IMR-90 (cell line): ENCODE measurements around the gene TCF3. TPM values are rescaled to one million over a fixed set of nuclear protein-coding genes. Genes with fewer than 3 reads are reported as not detected.

Experiments used
- ATAC-seq: fragments of 200-7000 bp; cut with Tn5 transposase; 2 replicates; pipeline ENCODE4 v1.9.1; 2020; ENCODE audit warnings: low read depth, mild to moderate bottlenecking, moderate library complexity
- BruUV-seq: library from RNA; stranded (reverse); fragments of 400-500 nt; replicated peaks from 2 replicates; lab custom pipeline; 2021; lab: Mats Ljungman, UMichigan
- CTCF ChIA-PET: fragments of 300-600 bp; formaldehyde crosslinking; extraction: SDS; loops from one replicate; lab custom pipeline; 2021; ENCODE audit warnings: antibody characterized with exemption; lab: Yijun Ruan, JAX
- POLR2A ChIA-PET: fragments of 300-600 bp; sonication (Branson Sonifier 250); formaldehyde crosslinking; loops from one replicate; lab custom pipeline; 2022; ENCODE audit warnings: antibody characterized with exemption; ENCODE audit not compliant: unreplicated experiment; lab: Charles Lee
- DNase-seq: peaks from one replicate; pipeline ENCODE4 v3.0.0; 2013
- H2AFZ ChIP-seq: replicated peaks from 2 replicates; pipeline ENCODE3; 2013; ENCODE audit warnings: low read length, mild to moderate bottlenecking; ENCODE audit not compliant: poor library complexity
- H2AK5ac ChIP-seq: 2 replicates; pipeline ENCODE4 v1.6.1; 2013; ENCODE audit warnings: low read depth, low read length, inconsistent platforms
- H2AK9ac ChIP-seq: replicated peaks from 2 replicates; pipeline ENCODE3; 2013; ENCODE audit warnings: mild to moderate bottlenecking, low read depth, low read length, moderate library complexity; ENCODE audit not compliant: poor library complexity
- H2BK120ac ChIP-seq: 2 replicates; pipeline ENCODE4 v1.6.1; 2013; ENCODE audit warnings: low read depth, low read length, inconsistent platforms
- H2BK15ac ChIP-seq: 3 replicates; pipeline ENCODE4 v1.6.1; 2013; ENCODE audit warnings: low read depth, low read length, inconsistent platforms
- H2BK20ac ChIP-seq: 2 replicates; pipeline ENCODE4 v1.6.1; 2013; ENCODE audit warnings: low read depth, mild to moderate bottlenecking, inconsistent platforms, low read length, moderate library complexity
- H2BK5ac ChIP-seq: 2 replicates; pipeline ENCODE4 v1.6.1; 2013; ENCODE audit warnings: mild to moderate bottlenecking, low read depth, low read length, inconsistent platforms; ENCODE audit not compliant: poor library complexity, severe bottlenecking
- H3K14ac ChIP-seq: replicated peaks from 2 replicates; pipeline ENCODE4 v1.6.1; 2013; ENCODE audit warnings: low read depth, low read length, inconsistent platforms
- H3K18ac ChIP-seq: 2 replicates; pipeline ENCODE4 v1.6.1; 2013; ENCODE audit warnings: low read depth, low read length, control low read depth
- H3K23ac ChIP-seq: 2 replicates; pipeline ENCODE4 v1.6.1; 2013; ENCODE audit warnings: low read depth, low read length, inconsistent platforms
- H3K27ac ChIP-seq: 2 replicates; pipeline ENCODE4 v1.5.1; 2013; ENCODE audit warnings: mild to moderate bottlenecking, control low read depth, low read length; ENCODE audit not compliant: insufficient read depth
- H3K27me3 ChIP-seq: 2 replicates; pipeline ENCODE4 v1.6.1; 2013; ENCODE audit warnings: low read length; ENCODE audit not compliant: control insufficient read depth, insufficient read depth
- H3K36me3 ChIP-seq: 2 replicates; pipeline ENCODE4 v1.6.1; 2013; ENCODE audit warnings: low read length, mixed read lengths; ENCODE audit not compliant: control insufficient read depth, insufficient read depth
- H3K4ac ChIP-seq: 2 replicates; pipeline ENCODE4 v1.6.1; 2013; ENCODE audit warnings: low read depth, low read length, inconsistent platforms
- H3K4me1 ChIP-seq: 2 replicates; pipeline ENCODE4 v1.6.1; 2013; ENCODE audit warnings: low read length, mixed read lengths; ENCODE audit not compliant: control insufficient read depth, insufficient read depth
- H3K4me2 ChIP-seq: 2 replicates; pipeline ENCODE4 v1.6.1; 2013; ENCODE audit warnings: low read depth, mild to moderate bottlenecking, control low read depth, low read length, moderate library complexity
- H3K4me3 ChIP-seq: 2 replicates; pipeline ENCODE4 v1.5.1; 2013; ENCODE audit warnings: low read depth, mild to moderate bottlenecking, control low read depth, low read length, moderate library complexity; ENCODE audit not compliant: insufficient read depth
- H3K56ac ChIP-seq: 2 replicates; pipeline ENCODE4 v1.6.1; 2013; ENCODE audit warnings: low read length, inconsistent platforms; ENCODE audit not compliant: insufficient read depth; ENCODE audit errors: extremely low read depth
- H3K79me1 ChIP-seq, 2 experiments: 2 replicates each; pipeline ENCODE4 v1.6.1; 2013; ENCODE audit warnings: low read length in 2 of 2, inconsistent platforms in 1 of 2, low read depth in 1 of 2
- H3K9ac ChIP-seq: 2 replicates; pipeline ENCODE4 v1.6.1; 2013; ENCODE audit warnings: low read depth, low read length, control low read depth
- H3K9me1 ChIP-seq: 2 replicates; pipeline ENCODE4 v1.6.1; 2013; ENCODE audit warnings: low read length, inconsistent platforms; ENCODE audit not compliant: insufficient read depth
- H3K9me3 ChIP-seq: 2 replicates; pipeline ENCODE4 v1.6.1; 2013; ENCODE audit warnings: low read length; ENCODE audit not compliant: control insufficient read depth, insufficient read depth
- H4K20me1 ChIP-seq: 2 replicates; pipeline ENCODE4 v1.6.1; 2013; ENCODE audit warnings: low read length, inconsistent platforms; ENCODE audit not compliant: insufficient read depth
- H4K5ac ChIP-seq: 2 replicates; pipeline ENCODE4 v1.6.1; 2013; ENCODE audit warnings: mild to moderate bottlenecking, low read depth, low read length, control low read depth
- H4K8ac ChIP-seq, 2 experiments: 2 replicates each; pipeline ENCODE4 v1.6.1; 2013; ENCODE audit warnings: low read depth in 2 of 2, low read length in 2 of 2, control low read depth in 1 of 2, inconsistent platforms in 1 of 2
- H4K91ac ChIP-seq: 2 replicates; pipeline ENCODE4 v1.6.1; 2013; ENCODE audit warnings: low read depth, low read length, inconsistent platforms; ENCODE audit not compliant: insufficient read depth
- FOS ChIP-seq: fragments of 150-350 bp; IDR thresholded peaks from 2 replicates; pipeline ENCODE4 v1.6.1; 2016; ENCODE audit warnings: low read depth, low read length
- POLR2A ChIP-seq: IDR thresholded peaks from 2 replicates; pipeline ENCODE4 v1.6.1; 2012; ENCODE audit warnings: mild to moderate bottlenecking, low read depth, low read length
- WGBS, 2 experiments: methylation state at CpG; one replicate each; pipeline versions ENCODE4 v1.1.5 to v1.1.7; 2013; ENCODE audit warnings: missing lambda C conversion rate in 2 of 2; ENCODE audit not compliant: insufficient read length in 1 of 2; ENCODE audit errors: extremely low coverage in 2 of 2; 5-methylcytosine and 5-hydroxymethylcytosine counted together
- dilution Hi-C: fragments of 300-500 bp; cut with HindIII; formaldehyde crosslinking; loops from one replicate; pipeline ENCODE4 v1.14.3; 2018; ENCODE audit warnings: low sequenced_read_pairs; ENCODE audit not compliant: unreplicated experiment
- in situ Hi-C: fragments of 300-500 bp; cut with MboI; formaldehyde crosslinking; loops from 3 replicates; pipeline ENCODE4 v1.14.3; 2019; ENCODE audit warnings: low sequenced_read_pairs, inconsistent platforms, mixed read lengths
- intact Hi-C: fragments of 100-400 bp; cut with micrococcal nuclease; formaldehyde crosslinking; loops from 2 replicates; pipeline ENCODE4 v1.10.0; 2022
- polyA plus RNA-seq, 3 experiments: library from polyadenylated mRNA; depleted of rRNA; stranded (reverse); fragments of >200 nt; gene quantifications; 2 replicates each; pipeline ENCODE4 v1.2.3, GENCODE V29; 2012; ENCODE audit warnings: low replicate concordance in 1 of 3
- total RNA-seq: library from RNA; depleted of rRNA; stranded (reverse); fragments of >200 nt; gene quantifications from 2 replicates; pipeline ENCODE4 v1.2.3, GENCODE V29; 2012
- TF ChIP-seq, protein P1 (sequence below): conservative IDR thresholded peaks from 2 replicates; pipeline ENCODE4 v1.5.1; 2012; ENCODE audit warnings: mild to moderate bottlenecking, low read depth, low read length, improper control_type of control experiment
- TF ChIP-seq, protein P2 (sequence below): fragments of 150-350 bp; IDR thresholded peaks from 2 replicates; pipeline ENCODE4 v1.6.1; 2016; ENCODE audit warnings: low read depth, mild to moderate bottlenecking, low read length, moderate library complexity, borderline replicate concordance

Gene TCF3
- total and polyA plus RNA-seq, 2 of the 4 experiments (the other 2 are of a cell fraction) = 29.9 to 127 TPM

DNA sequence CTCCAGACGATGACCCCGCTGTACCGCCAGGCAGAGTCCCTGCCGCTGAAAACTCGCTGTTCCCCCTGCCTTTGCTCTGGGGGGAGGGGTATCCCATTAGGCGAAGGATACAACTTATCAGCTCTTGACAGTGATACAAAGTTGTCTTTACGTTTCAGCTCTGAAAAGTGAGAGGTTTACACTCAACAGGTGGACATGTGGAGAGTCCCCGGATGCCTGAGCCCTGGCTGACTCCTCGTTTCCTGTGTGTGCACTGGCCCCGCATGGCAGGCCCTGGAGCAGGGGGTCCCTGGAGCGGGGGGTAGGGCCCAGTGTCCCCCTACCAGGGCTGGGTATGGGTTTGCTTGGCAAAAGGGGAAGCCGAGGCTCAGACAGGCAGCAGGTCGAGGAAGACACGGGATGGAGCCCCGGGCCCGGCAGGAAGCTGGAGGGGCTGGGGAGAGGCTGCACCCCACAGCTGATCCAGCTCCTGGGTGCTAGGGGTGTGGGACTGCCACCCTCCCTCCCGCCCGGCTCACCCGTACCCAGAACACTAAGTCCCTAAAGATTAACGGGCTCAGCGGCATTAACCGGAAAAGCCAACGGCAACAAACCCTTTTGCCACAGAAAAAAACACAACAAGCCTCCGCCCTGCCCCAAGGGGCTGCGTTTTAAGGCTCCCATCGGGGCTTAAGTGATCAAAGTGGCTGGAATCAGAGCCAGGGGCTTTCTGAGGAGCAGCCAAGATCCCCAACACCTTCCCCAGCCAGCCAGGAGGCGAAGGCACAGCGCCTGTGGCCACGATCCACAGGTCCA, 5.6 kb downstream of the TCF3 start:
- dilution Hi-C loops (no loop called here), in situ Hi-C loops (no loop called here), intact Hi-C loops (no loop called here)
- Histone ChIP-seq H3K4me1 (peaks cover 3% of the 10 kb centered on the region; the same call in 1 of the 2 replicates), H3K18ac (no peak overlapping the region), H3K9me1 (no peaks in the 10 kb centered on the region), H3K14ac (no peak overlapping the region), H3K56ac (no peak overlapping the region), H3K4me3 (no peak overlapping the region), H3K9me3 (no peaks in the 10 kb centered on the region), H4K8ac (no peak overlapping the region), H4K5ac (no peak overlapping the region), H3K4ac (no peak overlapping the region), H3K4me2 (no peak overlapping the region), H2BK15ac (no peak overlapping the region), H3K36me3 (peaks cover 52% of the 10 kb centered on the region), H2AFZ (no peak overlapping the region), H2AK9ac (peak overlapping the region; percentile 42), H3K27ac (no peak overlapping the region), H2BK20ac (no peak overlapping the region), H4K20me1 (peaks cover 51% of the 10 kb centered on the region), H3K79me1 (peaks cover 28 to 87% of the 10 kb centered on the region in 2 experiments), H2BK120ac (no peak overlapping the region), H2BK5ac (no peak overlapping the region), H2AK5ac (no peak overlapping the region), H4K91ac (no peak overlapping the region), H3K23ac (no peak overlapping the region), H3K27me3 (no peaks in the 10 kb centered on the region), H3K9ac (no peak overlapping the region)
- WGBS, 2 experiments = no CpG with 5 or more reads among the region's 29 CpGs
- POLR2A ChIA-PET = no interaction called here
- ATAC-seq (no peak), DNase-seq (no peak)
- no peak for TF ChIP-seq FOS
- TF ChIP-seq, protein P1, sequence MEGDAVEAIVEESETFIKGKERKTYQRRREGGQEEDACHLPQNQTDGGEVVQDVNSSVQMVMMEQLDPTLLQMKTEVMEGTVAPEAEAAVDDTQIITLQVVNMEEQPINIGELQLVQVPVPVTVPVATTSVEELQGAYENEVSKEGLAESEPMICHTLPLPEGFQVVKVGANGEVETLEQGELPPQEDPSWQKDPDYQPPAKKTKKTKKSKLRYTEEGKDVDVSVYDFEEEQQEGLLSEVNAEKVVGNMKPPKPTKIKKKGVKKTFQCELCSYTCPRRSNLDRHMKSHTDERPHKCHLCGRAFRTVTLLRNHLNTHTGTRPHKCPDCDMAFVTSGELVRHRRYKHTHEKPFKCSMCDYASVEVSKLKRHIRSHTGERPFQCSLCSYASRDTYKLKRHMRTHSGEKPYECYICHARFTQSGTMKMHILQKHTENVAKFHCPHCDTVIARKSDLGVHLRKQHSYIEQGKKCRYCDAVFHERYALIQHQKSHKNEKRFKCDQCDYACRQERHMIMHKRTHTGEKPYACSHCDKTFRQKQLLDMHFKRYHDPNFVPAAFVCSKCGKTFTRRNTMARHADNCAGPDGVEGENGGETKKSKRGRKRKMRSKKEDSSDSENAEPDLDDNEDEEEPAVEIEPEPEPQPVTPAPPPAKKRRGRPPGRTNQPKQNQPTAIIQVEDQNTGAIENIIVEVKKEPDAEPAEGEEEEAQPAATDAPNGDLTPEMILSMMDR = no peak
- no peak for TF ChIP-seq POLR2A
- TF ChIP-seq, protein P2, sequence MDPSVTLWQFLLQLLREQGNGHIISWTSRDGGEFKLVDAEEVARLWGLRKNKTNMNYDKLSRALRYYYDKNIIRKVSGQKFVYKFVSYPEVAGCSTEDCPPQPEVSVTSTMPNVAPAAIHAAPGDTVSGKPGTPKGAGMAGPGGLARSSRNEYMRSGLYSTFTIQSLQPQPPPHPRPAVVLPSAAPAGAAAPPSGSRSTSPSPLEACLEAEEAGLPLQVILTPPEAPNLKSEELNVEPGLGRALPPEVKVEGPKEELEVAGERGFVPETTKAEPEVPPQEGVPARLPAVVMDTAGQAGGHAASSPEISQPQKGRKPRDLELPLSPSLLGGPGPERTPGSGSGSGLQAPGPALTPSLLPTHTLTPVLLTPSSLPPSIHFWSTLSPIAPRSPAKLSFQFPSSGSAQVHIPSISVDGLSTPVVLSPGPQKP = no peak
- CTCF ChIA-PET = no interaction called here
- no TSS peak for BruUV-seq
